Smooth muscle cell (in vitro differentiated cells): ENCODE results near the gene TRIM38. TPM values are rescaled to one million over a fixed set of nuclear protein-coding genes. Genes with fewer than 3 reads are reported as not detected.
"Not testable (repeated sequence)": the region's sequence is repeated elsewhere in the genome, so short reads cannot be mapped to it uniquely, and the experiment has no call there.

ENCODE experiments used
- DNase-seq: peaks from one replicate; lab custom pipeline; 2025; ENCODE audit not compliant: unreplicated experiment; lab: John Stamatoyannopoulos, UW
- H2AFZ ChIP-seq: fragments of 200-600 bp; sonication (generic); 2 replicates; pipeline ENCODE4 v1.6.0; 2016; ENCODE audit warnings: antibody characterized with exemption, low read depth, mild to moderate bottlenecking
- H3F3A ChIP-seq: fragments of 200-600 bp; sonication (generic); 2 replicates; pipeline ENCODE4 v1.6.0; 2017; ENCODE audit warnings: antibody characterized with exemption, low read depth
- H3K27ac ChIP-seq: fragments of 200-600 bp; sonication (generic); 2 replicates; pipeline ENCODE4 v1.5.1; 2016; ENCODE audit warnings: low read depth, mild to moderate bottlenecking
- H3K27me3 ChIP-seq: fragments of 200-600 bp; sonication (generic); 2 replicates; pipeline ENCODE4 v1.6.1; 2016; ENCODE audit warnings: low read depth, mild to moderate bottlenecking
- H3K36me3 ChIP-seq: fragments of 200-600 bp; sonication (generic); 2 replicates; pipeline ENCODE4 v1.5.1; 2016; ENCODE audit warnings: low read depth
- H3K4me1 ChIP-seq: fragments of 200-600 bp; sonication (generic); 2 replicates; pipeline ENCODE4 v1.5.1; 2016; ENCODE audit warnings: low read depth
- H3K4me2 ChIP-seq: fragments of 200-600 bp; sonication (generic); 2 replicates; pipeline ENCODE4 v1.6.0; 2016; ENCODE audit warnings: mild to moderate bottlenecking
- H3K4me3 ChIP-seq: fragments of 200-600 bp; sonication (generic); 2 replicates; pipeline ENCODE4 v1.5.1; 2016; ENCODE audit warnings: mild to moderate bottlenecking
- H3K79me2 ChIP-seq: fragments of 200-600 bp; sonication (generic); 2 replicates; pipeline ENCODE4 v1.6.0; 2016; ENCODE audit warnings: low read depth, mild to moderate bottlenecking
- H3K9ac ChIP-seq: fragments of 200-600 bp; sonication (generic); 2 replicates; pipeline ENCODE4 v1.6.0; 2016; ENCODE audit warnings: low read depth
- H3K9me3 ChIP-seq: fragments of 200-600 bp; sonication (generic); replicated peaks from 2 replicates; pipeline ENCODE4 v1.5.1; 2016; ENCODE audit warnings: low read depth
- H4K20me1 ChIP-seq: fragments of 200-600 bp; sonication (generic); 2 replicates; pipeline ENCODE4 v1.6.0; 2016; ENCODE audit warnings: low read depth
- WGBS: methylation state at CpG from one replicate; pipeline ENCODE4 v1.1.7; 2016; ENCODE audit warnings: low lambda C conversion rate; 5-methylcytosine and 5-hydroxymethylcytosine counted together
- polyA plus RNA-seq: library from polyadenylated mRNA; unstranded; fragments of >200 nt; fragmentation: Nextera tagmentation; extraction: Ambion mirVana; gene quantifications from 2 replicates; pipeline ENCODE4 v1.2.1, GENCODE V29; 2016
- total RNA-seq: library from RNA; depleted of rRNA; stranded (reverse); fragments of >200 nt; gene quantifications from 2 replicates; pipeline ENCODE4 v1.2.3, GENCODE V29; 2014
- TF ChIP-seq, protein P1 (sequence below): fragments of 200-600 bp; sonication (generic); IDR thresholded peaks from 2 replicates; pipeline ENCODE4 v1.5.1; 2017; ENCODE audit warnings: borderline replicate concordance, mild to moderate bottlenecking, antibody characterized with exemption; ENCODE audit not compliant: insufficient read depth, poor library complexity, severe bottlenecking

TRIM38 gene
- total and polyA plus RNA-seq, 2 experiments from 2014 or later: 6.1 to 9.1 TPM

DNA sequence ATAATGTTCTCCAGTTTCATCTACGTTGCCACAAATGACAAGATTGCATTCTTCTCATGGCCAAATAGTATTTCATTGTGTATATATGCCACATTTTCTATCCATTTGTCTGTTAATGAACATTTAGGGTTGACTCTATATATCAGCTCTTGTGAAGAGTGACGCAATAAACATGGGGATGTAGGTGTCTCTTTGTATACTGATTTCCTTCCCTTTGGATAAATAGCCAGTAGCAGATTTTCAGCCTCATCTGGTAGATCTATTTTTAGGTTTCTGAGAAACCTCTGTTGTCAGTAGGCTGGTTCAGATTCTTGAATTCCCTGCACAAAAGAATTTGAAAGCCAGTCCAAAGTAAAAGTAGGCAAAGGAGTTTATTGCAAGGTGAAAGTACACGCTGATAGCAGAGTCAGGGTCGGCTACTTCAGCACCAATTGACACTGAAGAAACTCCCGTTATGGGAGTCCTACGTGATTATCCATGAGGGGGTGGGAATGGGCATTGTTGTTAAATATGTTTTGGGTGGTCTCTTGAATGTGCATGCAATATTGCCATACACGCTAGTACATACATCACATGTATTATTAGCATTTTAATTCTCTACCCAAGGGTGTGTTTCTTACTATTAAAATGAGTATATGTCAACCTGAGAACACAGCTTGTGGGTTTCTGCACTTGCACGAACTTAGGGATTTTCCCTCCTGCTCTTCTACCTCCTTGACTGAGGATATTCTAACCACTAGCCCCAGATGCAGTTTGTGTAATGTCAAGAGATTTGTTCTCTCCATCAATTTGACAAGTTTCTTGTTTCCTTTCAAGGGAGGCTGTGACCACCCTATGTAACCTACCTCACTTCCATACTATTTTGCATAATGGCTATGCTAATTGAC lies 17.7 kb upstream of the TRIM38 start:
- no peaks in the 10 kb centered on the region for H3K27me3 ChIP-seq
- no peak for DNase-seq
- H3K4me1 ChIP-seq: no peaks in the 10 kb centered on the region
- H3K27ac ChIP-seq: no peak overlapping the region
- TF ChIP-seq, protein P1, sequence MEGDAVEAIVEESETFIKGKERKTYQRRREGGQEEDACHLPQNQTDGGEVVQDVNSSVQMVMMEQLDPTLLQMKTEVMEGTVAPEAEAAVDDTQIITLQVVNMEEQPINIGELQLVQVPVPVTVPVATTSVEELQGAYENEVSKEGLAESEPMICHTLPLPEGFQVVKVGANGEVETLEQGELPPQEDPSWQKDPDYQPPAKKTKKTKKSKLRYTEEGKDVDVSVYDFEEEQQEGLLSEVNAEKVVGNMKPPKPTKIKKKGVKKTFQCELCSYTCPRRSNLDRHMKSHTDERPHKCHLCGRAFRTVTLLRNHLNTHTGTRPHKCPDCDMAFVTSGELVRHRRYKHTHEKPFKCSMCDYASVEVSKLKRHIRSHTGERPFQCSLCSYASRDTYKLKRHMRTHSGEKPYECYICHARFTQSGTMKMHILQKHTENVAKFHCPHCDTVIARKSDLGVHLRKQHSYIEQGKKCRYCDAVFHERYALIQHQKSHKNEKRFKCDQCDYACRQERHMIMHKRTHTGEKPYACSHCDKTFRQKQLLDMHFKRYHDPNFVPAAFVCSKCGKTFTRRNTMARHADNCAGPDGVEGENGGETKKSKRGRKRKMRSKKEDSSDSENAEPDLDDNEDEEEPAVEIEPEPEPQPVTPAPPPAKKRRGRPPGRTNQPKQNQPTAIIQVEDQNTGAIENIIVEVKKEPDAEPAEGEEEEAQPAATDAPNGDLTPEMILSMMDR: no peak
- no peaks in the 10 kb centered on the region for H3F3A ChIP-seq
- H3K79me2 ChIP-seq: no peaks in the 10 kb centered on the region
- H3K4me2 ChIP-seq: peak overlapping the region; percentile 16
- H2AFZ ChIP-seq: no peak overlapping the region
- 86% methylated on average over 8 of the region's 8 CpGs for WGBS
- H3K9ac ChIP-seq: no peak overlapping the region
- H4K20me1 ChIP-seq: no peaks in the 10 kb centered on the region
- no peaks in the 10 kb centered on the region for H3K9me3 ChIP-seq
- no peak overlapping the region for H3K4me3 ChIP-seq
- H3K36me3 ChIP-seq: no peaks in the 10 kb centered on the region

DNA sequence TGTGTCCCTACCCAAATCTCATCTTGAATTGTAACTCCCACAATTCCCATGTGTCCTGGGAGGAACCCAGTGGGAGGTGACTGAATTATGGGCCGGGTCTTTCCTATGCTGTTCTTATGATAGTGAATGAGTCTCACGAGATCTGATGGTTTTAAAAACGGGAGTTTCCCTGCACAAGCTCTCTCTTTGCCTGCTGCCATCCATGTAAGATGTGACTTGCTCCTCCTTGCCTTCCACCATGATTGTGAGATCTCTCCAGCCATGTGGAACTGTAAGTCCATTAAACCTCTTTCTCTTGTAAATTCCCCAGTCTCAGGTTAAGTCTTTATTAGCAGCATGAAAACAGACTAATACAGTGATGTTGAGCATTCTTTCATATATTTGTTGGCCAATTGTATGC lies 16.9 kb upstream of the TRIM38 start:
- 90% methylated on average over 3 of the region's 3 CpGs for WGBS
- H3K9ac ChIP-seq, H3K27ac ChIP-seq, H2AFZ ChIP-seq, H3K36me3 ChIP-seq, H4K20me1 ChIP-seq, H3K4me1 ChIP-seq, DNase-seq, H3K27me3 ChIP-seq, H3K9me3 ChIP-seq, H3F3A ChIP-seq, H3K79me2 ChIP-seq, H3K4me3 ChIP-seq, H3K4me2 ChIP-seq: not testable (repeated sequence)

DNA sequence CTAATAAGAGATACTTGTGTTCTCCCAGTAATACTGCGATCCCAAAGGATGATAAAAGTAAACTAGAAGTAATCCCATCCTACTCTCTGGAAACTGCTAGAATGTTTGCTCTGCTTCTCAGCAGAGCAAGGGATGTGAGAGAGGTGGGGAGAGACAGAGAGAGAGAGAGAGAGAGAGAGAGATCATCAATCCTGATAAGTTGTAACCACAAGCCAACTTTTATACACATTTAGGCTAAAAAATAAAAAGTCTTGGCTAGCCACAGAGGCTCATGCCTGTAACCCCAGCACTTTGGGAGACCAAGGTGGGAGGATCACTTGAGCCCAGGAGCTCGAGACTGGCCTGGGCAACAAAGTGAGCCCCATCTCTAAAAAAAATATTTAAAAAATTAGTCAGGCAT lies 16.0 kb upstream of the TRIM38 start:
- Histone ChIP-seq H4K20me1 (no peaks in the 10 kb centered on the region), H3K4me1 (no peaks in the 10 kb centered on the region), H3F3A (no peaks in the 10 kb centered on the region), H3K4me3 (no peak overlapping the region), H3K36me3 (no peaks in the 10 kb centered on the region), H3K4me2 (no peak overlapping the region), H3K27me3 (no peaks in the 10 kb centered on the region), H2AFZ (no peak overlapping the region), H3K79me2 (no peaks in the 10 kb centered on the region), H3K9ac (no peak overlapping the region), H3K9me3 (no peaks in the 10 kb centered on the region), H3K27ac (no peak overlapping the region)
- WGBS: 93% methylated on average over 2 of the region's 2 CpGs
- TF ChIP-seq, protein P1: no peak
- DNase-seq: no peak

DNA sequence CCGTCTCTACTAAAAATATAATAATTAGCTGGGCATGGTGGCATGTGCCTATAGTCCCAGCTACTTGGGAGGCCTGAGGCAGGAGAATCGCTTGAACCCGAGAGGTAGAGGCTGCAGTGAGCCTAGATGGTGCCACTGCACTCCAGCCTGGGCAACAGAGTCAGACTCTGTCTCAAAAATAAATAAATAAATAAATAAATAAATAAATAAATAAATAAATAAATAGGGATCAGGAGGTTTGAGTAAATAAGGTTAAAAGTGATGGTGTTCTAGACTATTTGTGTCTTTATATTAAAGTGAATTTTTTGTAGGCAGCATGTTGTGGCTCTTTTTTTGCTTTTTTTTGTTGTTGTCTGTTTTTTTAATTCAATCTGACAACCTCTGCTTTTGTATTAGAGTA lies 15.1 kb upstream of the TRIM38 start:
- H3K27ac ChIP-seq, H3K9me3 ChIP-seq, H4K20me1 ChIP-seq, H3K27me3 ChIP-seq, H3K79me2 ChIP-seq, H3K4me2 ChIP-seq, H3F3A ChIP-seq, H3K9ac ChIP-seq, H3K4me3 ChIP-seq, DNase-seq, H2AFZ ChIP-seq, H3K4me1 ChIP-seq, H3K36me3 ChIP-seq: not testable (repeated sequence)
- 91% methylated on average over 3 of the region's 3 CpGs for WGBS
